ENCODE results near the gene ABI2. TPM values are rescaled to one million over a fixed set of nuclear protein-coding genes. Genes with fewer than 3 reads are reported as not detected.

Gene ABI2
- total RNA-seq, 4 donors from 2014 or later = 6.0 to 22.1 (median 10.4) TPM

- TF ChIP-seq CTCF (IDR thresholded peaks at IDR 0.05) = no peak
- no peak for TF ChIP-seq POLR2A (IDR thresholded peaks at IDR 0.05)
- DNase-seq = no peak
- Histone ChIP-seq H3K27ac (no peak overlapping the region), H3K27me3 (no peaks in the 10 kb centered on the region), H3K4me3 (no peak overlapping the region), H3K36me3 (peaks cover 0 to 43% (median 0%) of the 10 kb centered on the region in 3 donors), H3K4me1 (no peaks in the 10 kb centered on the region), H3K9me3 (no peaks in the 10 kb centered on the region)
- WGBS, 2 donors = 87 to 89% methylated on average over 5 of the region's 5 CpGs
- intact Hi-C loops (cut with DNase I) = no loop called here
Measured at GRCh38 chr2:203431391-203432185, 103.4 kb downstream of the ABI2 start.

- Histone ChIP-seq H3K4me3 (no peak overlapping the region), H3K9me3 (no peaks in the 10 kb centered on the region), H3K4me1 (no peaks in the 10 kb centered on the region), H3K27ac (no peak overlapping the region), H3K27me3 (no peaks in the 10 kb centered on the region), H3K36me3 (peaks cover 0 to 53% (median 0%) of the 10 kb centered on the region in 3 donors)
- 81 to 85% methylated on average over 6 of the region's 6 CpGs for WGBS, 2 donors
- TF ChIP-seq CTCF (IDR thresholded peaks at IDR 0.05) = no peak
- no peak for TF ChIP-seq POLR2A (IDR thresholded peaks at IDR 0.05)
- DNase-seq = no peak
- intact Hi-C loops (cut with DNase I) = no loop called here
Measured at GRCh38 chr2:203432811-203433210, 104.6 kb downstream of the ABI2 start.

GRCh38 chr2:203436496-203436895 lies 108.3 kb downstream of the ABI2 start:
- Histone ChIP-seq H3K9me3 (no peaks in the 10 kb centered on the region), H3K27ac (no peak overlapping the region), H3K4me1 (no peaks in the 10 kb centered on the region), H3K4me3 (no peak overlapping the region), H3K36me3 (peaks cover 0 to 86% (median 11%) of the 10 kb centered on the region in 3 donors), H3K27me3 (no peaks in the 10 kb centered on the region)
- no peak for DNase-seq
- TF ChIP-seq POLR2A (IDR thresholded peaks at IDR 0.05) (no peak), CTCF (IDR thresholded peaks at IDR 0.05) (no peak)
- 94 to 96% methylated on average over 2 of the region's 2 CpGs for WGBS, 2 donors
- intact Hi-C loops (cut with DNase I) = no loop called here

GRCh38 chr2:203437511-203437910 lies 109.3 kb downstream of the ABI2 start:
- peaks cover 0 to 93% (median 11%) of the 10 kb centered on the region in 3 donors for H3K36me3 ChIP-seq
- intact Hi-C loops (cut with DNase I) = no loop called here
- no peak for DNase-seq
- no peaks in the 10 kb centered on the region for H3K9me3 ChIP-seq
- no peaks in the 10 kb centered on the region for H3K27me3 ChIP-seq
- H3K4me3 ChIP-seq = no peak overlapping the region
- no peaks in the 10 kb centered on the region for H3K4me1 ChIP-seq
- WGBS, 2 donors = 85 to 88% methylated on average over 4 of the region's 4 CpGs
- H3K27ac ChIP-seq = no peak overlapping the region
- TF ChIP-seq POLR2A (IDR thresholded peaks at IDR 0.05) (no peak), CTCF (IDR thresholded peaks at IDR 0.05) (no peak)

- no peaks in the 10 kb centered on the region for H3K4me1 ChIP-seq
- TF ChIP-seq CTCF (IDR thresholded peaks at IDR 0.05) = no peak
- TF ChIP-seq POLR2A (IDR thresholded peaks at IDR 0.05) = no peak
- WGBS, 2 donors = 85 to 87% methylated on average over 2 of the region's 2 CpGs
- no peaks in the 10 kb centered on the region for H3K9me3 ChIP-seq
- H3K4me3 ChIP-seq = no peak overlapping the region
- intact Hi-C loops (cut with DNase I) = no loop called here
- H3K36me3 ChIP-seq = peaks cover 0 to 93% (median 11%) of the 10 kb centered on the region in 3 donors
- no peaks in the 10 kb centered on the region for H3K27me3 ChIP-seq
- no peak overlapping the region for H3K27ac ChIP-seq
- DNase-seq = no peak
Measured at GRCh38 chr2:203438528-203438927, 110.3 kb downstream of the ABI2 start.

Measured in esophagus squamous epithelium (tissue), 5 donors.